ENCODE measurements around the gene TMEM19.

GRCh38 chr12:71645268-71645667 lies 40.6 kb upstream of the TMEM19 start:
- TF ChIP-seq ZNF274 (IDR thresholded peaks at IDR 0.05; ENCODE audit: low read depth, low read length) (no peak), YY1 (IDR thresholded peaks at IDR 0.05; ENCODE audit: insufficient read depth, insufficient read length) (no peak)

Measured in NT2/D1 (cell line).